DND-41 (cell line): ENCODE data around the gene LMO1.

Source experiments
- ATAC-seq: fragments of 200-7000 bp; cut with Tn5 transposase; 3 replicates; pipeline ENCODE4 v1.9.1; 2021; ENCODE audit warnings: low read depth; ENCODE audit not compliant: insufficient read depth
- DNase-seq: peaks from one replicate; pipeline ENCODE4 v3.0.0-alpha.2; 2020
- H2AFZ ChIP-seq: 2 replicates; pipeline ENCODE4 v1.6.0; 2012; ENCODE audit warnings: low read depth, low read length
- H3K27ac ChIP-seq: 2 replicates; pipeline ENCODE4 v1.5.1; 2012; ENCODE audit warnings: low read length, inconsistent platforms
- H3K27me3 ChIP-seq: fragments of 200-600 bp; sonication (generic); 2 replicates; pipeline ENCODE4 v1.6.0; 2012; ENCODE audit warnings: low read length, mild to moderate bottlenecking, inconsistent platforms; ENCODE audit not compliant: insufficient read depth, poor library complexity
- H3K36me3 ChIP-seq: 2 replicates; pipeline ENCODE4 v1.5.1; 2012; ENCODE audit warnings: low read length, inconsistent platforms; ENCODE audit not compliant: insufficient read depth
- H3K4me1 ChIP-seq: 2 replicates; pipeline ENCODE4 v1.5.1; 2012; ENCODE audit warnings: mild to moderate bottlenecking, low read length; ENCODE audit not compliant: insufficient read depth
- H3K4me2 ChIP-seq: 2 replicates; pipeline ENCODE4 v1.6.0; 2012; ENCODE audit warnings: mild to moderate bottlenecking, moderate library complexity, low read length, inconsistent platforms; ENCODE audit not compliant: insufficient read depth
- H3K4me3 ChIP-seq, 2 experiments: fragments of 200-600 bp in 1 of 2; shearing (Covaris generic) in 1 of 2; 2 replicates each; pipeline ENCODE4 v1.5.1; 2012 to 2016; ENCODE audit warnings: inconsistent platforms in 2 of 2, low read length in 2 of 2, mild to moderate bottlenecking in 2 of 2, low read depth in 1 of 2, moderate library complexity in 1 of 2
- H3K79me2 ChIP-seq: 2 replicates; pipeline ENCODE4 v1.6.0; 2012; ENCODE audit warnings: low read length, inconsistent platforms; ENCODE audit not compliant: insufficient read depth
- H3K9ac ChIP-seq: 2 replicates; pipeline ENCODE4 v1.6.0; 2012; ENCODE audit warnings: low read depth, mild to moderate bottlenecking, inconsistent platforms, low read length, moderate library complexity
- H3K9me3 ChIP-seq: 2 replicates; pipeline ENCODE4 v1.5.1; 2012; ENCODE audit warnings: low read length, moderate library complexity, mild to moderate bottlenecking, inconsistent platforms; ENCODE audit not compliant: insufficient read depth, severe bottlenecking
- H4K20me1 ChIP-seq: 2 replicates; pipeline ENCODE4 v1.6.0; 2012; ENCODE audit warnings: low read length; ENCODE audit not compliant: insufficient read depth
- EZH2 ChIP-seq: IDR thresholded peaks from 3 replicates; pipeline ENCODE4 v1.6.1; 2012; ENCODE audit warnings: borderline replicate concordance, low read depth, mild to moderate bottlenecking, moderate library complexity, low read length, inconsistent platforms; ENCODE audit not compliant: severe bottlenecking
- TF ChIP-seq, protein P1 (sequence below): IDR thresholded peaks from 2 replicates; pipeline ENCODE4 v1.5.1; 2012; ENCODE audit warnings: borderline replicate concordance, low read length, moderate library complexity, mild to moderate bottlenecking; ENCODE audit not compliant: poor library complexity, severe bottlenecking; ENCODE audit errors: extremely low read depth

The LMO1 gene

DNA sequence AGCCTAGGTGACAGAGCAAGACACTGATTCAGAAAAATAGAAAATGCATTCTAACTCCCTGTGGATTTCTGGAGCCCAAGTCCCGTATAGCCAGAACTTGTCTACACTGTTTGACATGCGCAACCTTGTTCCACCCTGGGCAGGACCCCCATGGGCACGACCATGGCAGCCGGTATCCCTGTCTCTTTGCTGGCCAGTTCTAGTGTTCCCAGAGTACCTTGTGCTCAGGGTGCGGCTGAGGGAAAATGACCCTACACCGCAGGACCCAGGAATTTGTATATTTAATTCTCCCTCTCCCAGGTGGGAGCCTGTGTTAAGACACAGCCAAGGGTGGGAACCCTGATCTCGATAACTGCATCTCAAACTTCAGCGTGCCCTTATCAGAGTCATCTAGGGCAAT, 58.1 kb downstream of the LMO1 start:
- no peaks in the 10 kb centered on the region for H3K4me1 ChIP-seq
- no peak for TF ChIP-seq EZH2
- TF ChIP-seq, protein P1, sequence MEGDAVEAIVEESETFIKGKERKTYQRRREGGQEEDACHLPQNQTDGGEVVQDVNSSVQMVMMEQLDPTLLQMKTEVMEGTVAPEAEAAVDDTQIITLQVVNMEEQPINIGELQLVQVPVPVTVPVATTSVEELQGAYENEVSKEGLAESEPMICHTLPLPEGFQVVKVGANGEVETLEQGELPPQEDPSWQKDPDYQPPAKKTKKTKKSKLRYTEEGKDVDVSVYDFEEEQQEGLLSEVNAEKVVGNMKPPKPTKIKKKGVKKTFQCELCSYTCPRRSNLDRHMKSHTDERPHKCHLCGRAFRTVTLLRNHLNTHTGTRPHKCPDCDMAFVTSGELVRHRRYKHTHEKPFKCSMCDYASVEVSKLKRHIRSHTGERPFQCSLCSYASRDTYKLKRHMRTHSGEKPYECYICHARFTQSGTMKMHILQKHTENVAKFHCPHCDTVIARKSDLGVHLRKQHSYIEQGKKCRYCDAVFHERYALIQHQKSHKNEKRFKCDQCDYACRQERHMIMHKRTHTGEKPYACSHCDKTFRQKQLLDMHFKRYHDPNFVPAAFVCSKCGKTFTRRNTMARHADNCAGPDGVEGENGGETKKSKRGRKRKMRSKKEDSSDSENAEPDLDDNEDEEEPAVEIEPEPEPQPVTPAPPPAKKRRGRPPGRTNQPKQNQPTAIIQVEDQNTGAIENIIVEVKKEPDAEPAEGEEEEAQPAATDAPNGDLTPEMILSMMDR: no peak
- no peak for ATAC-seq
- H2AFZ ChIP-seq: no peak overlapping the region
- H3K4me2 ChIP-seq: no peak overlapping the region
- H3K36me3 ChIP-seq: no peaks in the 10 kb centered on the region
- no peak overlapping the region for H3K4me3 ChIP-seq
- no peak for DNase-seq
- H3K79me2 ChIP-seq: no peaks in the 10 kb centered on the region
- no peaks in the 10 kb centered on the region for H3K9me3 ChIP-seq
- no peaks in the 10 kb centered on the region for H4K20me1 ChIP-seq
- no peak overlapping the region for H3K9ac ChIP-seq
- H3K27me3 ChIP-seq: peaks cover 3% of the 10 kb centered on the region
- H3K27ac ChIP-seq: no peak overlapping the region

DNA sequence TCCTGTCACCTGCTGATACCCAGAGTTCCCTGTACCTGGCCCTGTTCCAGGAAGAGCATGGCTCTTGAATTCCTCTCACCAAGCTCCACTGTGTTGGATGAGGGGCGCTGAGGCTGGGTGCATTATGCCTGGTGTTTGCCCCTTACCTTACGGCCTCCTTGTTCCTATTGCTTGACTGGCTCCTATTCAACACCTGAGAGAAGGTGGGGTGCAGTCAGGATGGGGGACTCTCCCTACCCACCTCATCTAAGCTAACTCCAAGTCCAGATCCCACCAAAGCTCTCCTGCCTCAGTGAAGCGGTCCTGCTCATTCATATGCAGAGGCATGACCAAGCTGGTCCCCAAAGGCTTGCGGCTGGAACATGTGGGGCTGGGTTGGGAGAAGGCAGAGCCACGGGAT, 59.1 kb downstream of the LMO1 start:
- H3K4me3 ChIP-seq: no peak overlapping the region
- DNase-seq (no peak), ATAC-seq (no peak)
- no peaks in the 10 kb centered on the region for H3K4me1 ChIP-seq
- H3K4me2 ChIP-seq: no peak overlapping the region
- no peak overlapping the region for H3K9ac ChIP-seq
- H3K79me2 ChIP-seq: no peaks in the 10 kb centered on the region
- H3K27ac ChIP-seq: no peak overlapping the region
- no peaks in the 10 kb centered on the region for H4K20me1 ChIP-seq
- no peak overlapping the region for H2AFZ ChIP-seq
- TF ChIP-seq, protein P1: no peak
- no peak for TF ChIP-seq EZH2
- H3K9me3 ChIP-seq: no peaks in the 10 kb centered on the region
- peaks cover 3% of the 10 kb centered on the region for H3K27me3 ChIP-seq
- H3K36me3 ChIP-seq: no peaks in the 10 kb centered on the region

DNA sequence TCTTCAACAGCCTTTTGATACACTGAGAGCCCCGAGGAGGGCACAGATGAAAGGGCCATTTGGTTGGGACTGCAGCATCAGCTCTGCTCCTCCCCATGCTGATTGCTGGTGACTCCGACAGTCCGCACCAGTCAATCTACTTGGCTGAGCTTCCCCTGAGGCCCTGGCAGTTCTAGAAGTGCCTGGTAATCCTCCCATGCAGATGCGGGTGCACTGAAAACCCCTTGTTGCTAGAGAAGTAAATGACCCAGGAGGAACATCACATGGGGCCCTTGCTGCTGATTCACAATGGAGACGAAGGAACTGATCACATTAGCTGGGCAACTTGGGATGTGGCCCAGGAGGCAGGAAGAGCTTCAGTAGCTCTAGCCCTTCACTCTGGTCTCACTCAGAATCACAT, 59.7 kb downstream of the LMO1 start:
- no peaks in the 10 kb centered on the region for H3K4me1 ChIP-seq
- H3K79me2 ChIP-seq: no peaks in the 10 kb centered on the region
- H3K4me3 ChIP-seq: no peak overlapping the region
- TF ChIP-seq, protein P1: no peak
- no peak for TF ChIP-seq EZH2
- H3K27me3 ChIP-seq: peaks cover 3% of the 10 kb centered on the region
- H3K27ac ChIP-seq: no peak overlapping the region
- no peak overlapping the region for H2AFZ ChIP-seq
- no peaks in the 10 kb centered on the region for H3K9me3 ChIP-seq
- no peaks in the 10 kb centered on the region for H3K36me3 ChIP-seq
- H3K4me2 ChIP-seq: no peak overlapping the region
- H3K9ac ChIP-seq: no peak overlapping the region
- DNase-seq (no peak), ATAC-seq (no peak)
- no peaks in the 10 kb centered on the region for H4K20me1 ChIP-seq

DNA sequence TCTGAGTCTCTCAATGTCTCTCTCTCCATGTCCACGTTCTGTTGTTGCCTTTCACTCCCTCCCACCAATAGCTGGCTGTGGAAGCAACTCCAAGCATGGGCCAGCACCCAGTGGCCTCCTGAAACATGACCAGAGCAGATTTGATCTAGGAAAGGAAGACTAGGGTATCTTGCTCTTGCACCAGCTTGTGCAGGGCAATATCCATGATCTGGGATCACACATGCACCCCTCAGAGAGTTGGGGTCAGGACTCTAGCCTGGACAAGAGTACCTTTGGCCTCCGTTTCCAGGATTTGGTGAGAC, 60.3 kb downstream of the LMO1 start:
- ATAC-seq: no peak
- H2AFZ ChIP-seq: no peak overlapping the region
- TF ChIP-seq, protein P1: no peak
- TF ChIP-seq EZH2: no peak
- DNase-seq: no peak
- H3K9me3 ChIP-seq: no peaks in the 10 kb centered on the region
- no peaks in the 10 kb centered on the region for H4K20me1 ChIP-seq
- H3K79me2 ChIP-seq: no peaks in the 10 kb centered on the region
- no peaks in the 10 kb centered on the region for H3K36me3 ChIP-seq
- H3K27me3 ChIP-seq: peaks cover 3% of the 10 kb centered on the region
- H3K4me3 ChIP-seq: no peak overlapping the region
- no peak overlapping the region for H3K9ac ChIP-seq
- H3K4me1 ChIP-seq: no peaks in the 10 kb centered on the region
- no peak overlapping the region for H3K4me2 ChIP-seq
- H3K27ac ChIP-seq: no peak overlapping the region
